Nephron (organoid): Measurements from ENCODE around the gene PAFAH1B1.

ENCODE experiments used
- H3K27ac Mint-ChIP-seq, 3 experiments: 2 replicates each; pipeline ENCODE4 v1.8.0; 2020; ENCODE audit warnings: mixed read lengths in 3 of 3, mild to moderate bottlenecking in 2 of 3, moderate library complexity in 1 of 3
- H3K27me3 Mint-ChIP-seq: 2 replicates; pipeline ENCODE4 v1.8.0; 2021; ENCODE audit warnings: low read depth, mild to moderate bottlenecking, moderate library complexity, mixed read lengths
- H3K36me3 Mint-ChIP-seq: 2 replicates; pipeline ENCODE4 v1.8.0; 2020; ENCODE audit warnings: low read depth, mixed read lengths
- H3K4me1 Mint-ChIP-seq: 2 replicates; pipeline ENCODE4 v1.8.0; 2020; ENCODE audit warnings: mixed read lengths
- H3K4me3 Mint-ChIP-seq, 3 experiments: 2 replicates each; pipeline ENCODE4 v1.8.0; 2020; ENCODE audit warnings: mild to moderate bottlenecking in 3 of 3, mixed read lengths in 3 of 3, moderate library complexity in 2 of 3
- H3K9me3 Mint-ChIP-seq: 2 replicates; pipeline ENCODE4 v1.8.0; 2020; ENCODE audit warnings: mixed read lengths
- TF ChIP-seq, protein P1 (sequence below), 3 experiments: fragments of 200-600 bp; sonication (generic); IDR thresholded peaks; one replicate each; pipeline ENCODE4 v1.5.0; 2021; ENCODE audit warnings: antibody characterized with exemption in 3 of 3; ENCODE audit not compliant: unreplicated experiment in 3 of 3

Gene PAFAH1B1

GRCh38 chr17:2704890-2705248 lies 111.4 kb downstream of the PAFAH1B1 start:
- H3K9me3 Mint-ChIP-seq = no peaks in the 10 kb centered on the region
- no peak overlapping the region for H3K4me3 Mint-ChIP-seq
- H3K27ac Mint-ChIP-seq = no peak overlapping the region
- no peaks in the 10 kb centered on the region for H3K27me3 Mint-ChIP-seq
- peaks cover 16% of the 10 kb centered on the region for H3K4me1 Mint-ChIP-seq
- H3K36me3 Mint-ChIP-seq = peaks cover 4% of the 10 kb centered on the region
- TF ChIP-seq, protein P1, sequence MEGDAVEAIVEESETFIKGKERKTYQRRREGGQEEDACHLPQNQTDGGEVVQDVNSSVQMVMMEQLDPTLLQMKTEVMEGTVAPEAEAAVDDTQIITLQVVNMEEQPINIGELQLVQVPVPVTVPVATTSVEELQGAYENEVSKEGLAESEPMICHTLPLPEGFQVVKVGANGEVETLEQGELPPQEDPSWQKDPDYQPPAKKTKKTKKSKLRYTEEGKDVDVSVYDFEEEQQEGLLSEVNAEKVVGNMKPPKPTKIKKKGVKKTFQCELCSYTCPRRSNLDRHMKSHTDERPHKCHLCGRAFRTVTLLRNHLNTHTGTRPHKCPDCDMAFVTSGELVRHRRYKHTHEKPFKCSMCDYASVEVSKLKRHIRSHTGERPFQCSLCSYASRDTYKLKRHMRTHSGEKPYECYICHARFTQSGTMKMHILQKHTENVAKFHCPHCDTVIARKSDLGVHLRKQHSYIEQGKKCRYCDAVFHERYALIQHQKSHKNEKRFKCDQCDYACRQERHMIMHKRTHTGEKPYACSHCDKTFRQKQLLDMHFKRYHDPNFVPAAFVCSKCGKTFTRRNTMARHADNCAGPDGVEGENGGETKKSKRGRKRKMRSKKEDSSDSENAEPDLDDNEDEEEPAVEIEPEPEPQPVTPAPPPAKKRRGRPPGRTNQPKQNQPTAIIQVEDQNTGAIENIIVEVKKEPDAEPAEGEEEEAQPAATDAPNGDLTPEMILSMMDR (IDR thresholded peaks at IDR 0.05; ENCODE audit: unreplicated experiment in 3 of 3) = no peak

DNA sequence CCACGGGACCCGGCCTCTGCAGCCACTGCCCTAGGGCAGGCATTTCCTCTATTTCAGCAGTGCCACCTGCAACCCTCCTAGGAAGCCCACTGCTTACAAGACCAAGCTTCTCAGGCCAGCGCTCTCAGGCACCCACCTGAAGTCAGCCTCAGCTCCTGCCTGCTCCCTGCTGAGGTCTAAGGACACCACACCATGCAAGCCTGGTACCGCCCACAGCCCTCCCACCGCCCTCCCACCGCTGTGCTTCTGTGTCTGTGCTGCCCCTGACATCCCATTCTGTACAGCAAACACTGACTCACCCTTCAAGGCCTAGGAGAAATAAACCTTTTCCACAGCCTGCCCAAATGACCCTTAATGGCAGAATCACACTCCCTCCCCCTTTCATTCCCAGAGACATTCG lies 111.8 kb downstream of the PAFAH1B1 start:
- Mint-ChIP-seq H3K36me3 (peaks cover 4% of the 10 kb centered on the region), H3K4me1 (peaks cover 20% of the 10 kb centered on the region), H3K9me3 (no peaks in the 10 kb centered on the region), H3K27ac (no peak overlapping the region), H3K27me3 (no peaks in the 10 kb centered on the region), H3K4me3 (no peak overlapping the region)
- TF ChIP-seq, protein P1 (IDR thresholded peaks at IDR 0.05; ENCODE audit: unreplicated experiment in 3 of 3) = no peak

DNA sequence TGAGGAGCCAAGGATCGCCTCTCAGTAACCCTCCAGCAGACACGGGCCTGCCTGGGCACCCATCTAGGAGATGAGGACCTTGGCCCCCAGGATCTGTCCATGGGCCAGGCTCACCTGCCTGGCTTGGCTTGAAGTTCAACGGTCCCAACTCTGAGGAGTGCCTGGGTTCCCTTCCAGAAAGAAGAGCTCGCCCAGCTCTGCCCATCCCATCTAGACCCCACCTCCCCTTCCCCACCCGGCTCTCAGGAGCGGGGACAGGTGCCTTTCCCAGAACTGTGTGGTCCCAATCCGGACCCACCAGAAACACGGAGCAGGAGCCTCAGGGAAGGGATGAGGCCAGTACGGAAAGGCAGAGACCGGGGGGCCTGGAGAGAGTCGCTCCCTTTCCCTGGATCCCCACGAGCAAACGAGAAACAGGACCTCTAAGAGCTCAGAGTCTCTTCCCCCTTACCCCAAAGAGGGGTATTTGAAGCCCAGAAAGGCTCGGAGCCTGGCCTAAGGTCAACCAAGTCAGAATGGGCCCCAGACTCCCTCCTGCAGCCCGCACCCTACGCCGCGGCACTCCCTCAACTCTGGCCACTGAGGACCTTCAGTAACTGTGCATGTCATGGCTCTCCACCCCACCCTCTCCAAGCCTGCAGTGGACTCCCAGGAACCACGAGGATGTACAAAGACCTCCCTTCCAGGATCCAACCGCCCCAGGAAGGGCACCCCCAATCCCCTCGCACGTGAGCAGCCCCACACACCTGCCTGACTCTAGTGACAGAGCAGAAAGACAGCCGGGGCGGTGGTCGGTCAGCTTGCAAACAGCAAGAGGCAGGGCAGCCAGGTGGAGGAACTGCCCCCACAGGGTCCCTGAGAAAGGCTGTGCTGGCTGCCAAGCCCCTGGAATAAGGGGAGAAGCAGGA lies 112.7 kb downstream of the PAFAH1B1 start:
- Mint-ChIP-seq H3K4me1 (peaks cover 27% of the 10 kb centered on the region), H3K9me3 (no peaks in the 10 kb centered on the region), H3K36me3 (peaks cover 4% of the 10 kb centered on the region), H3K27me3 (no peaks in the 10 kb centered on the region), H3K27ac (no peak overlapping the region), H3K4me3 (peak overlapping the region in 2 of 3 experiments; percentile 2 to 34)
- TF ChIP-seq, protein P1 (IDR thresholded peaks at IDR 0.05; ENCODE audit: unreplicated experiment in 3 of 3) = no peak

GRCh38 chr17:2706911-2707510 lies 113.6 kb downstream of the PAFAH1B1 start:
- peaks cover 28% of the 10 kb centered on the region for H3K4me1 Mint-ChIP-seq
- H3K9me3 Mint-ChIP-seq = no peaks in the 10 kb centered on the region
- H3K27me3 Mint-ChIP-seq = no peaks in the 10 kb centered on the region
- no peak overlapping the region for H3K27ac Mint-ChIP-seq
- peaks cover 4% of the 10 kb centered on the region for H3K36me3 Mint-ChIP-seq
- peak overlapping the region in 1 of 3 experiments; percentile 2 for H3K4me3 Mint-ChIP-seq
- TF ChIP-seq, protein P1 (IDR thresholded peaks at IDR 0.05; ENCODE audit: unreplicated experiment in 3 of 3) = no peak

DNA sequence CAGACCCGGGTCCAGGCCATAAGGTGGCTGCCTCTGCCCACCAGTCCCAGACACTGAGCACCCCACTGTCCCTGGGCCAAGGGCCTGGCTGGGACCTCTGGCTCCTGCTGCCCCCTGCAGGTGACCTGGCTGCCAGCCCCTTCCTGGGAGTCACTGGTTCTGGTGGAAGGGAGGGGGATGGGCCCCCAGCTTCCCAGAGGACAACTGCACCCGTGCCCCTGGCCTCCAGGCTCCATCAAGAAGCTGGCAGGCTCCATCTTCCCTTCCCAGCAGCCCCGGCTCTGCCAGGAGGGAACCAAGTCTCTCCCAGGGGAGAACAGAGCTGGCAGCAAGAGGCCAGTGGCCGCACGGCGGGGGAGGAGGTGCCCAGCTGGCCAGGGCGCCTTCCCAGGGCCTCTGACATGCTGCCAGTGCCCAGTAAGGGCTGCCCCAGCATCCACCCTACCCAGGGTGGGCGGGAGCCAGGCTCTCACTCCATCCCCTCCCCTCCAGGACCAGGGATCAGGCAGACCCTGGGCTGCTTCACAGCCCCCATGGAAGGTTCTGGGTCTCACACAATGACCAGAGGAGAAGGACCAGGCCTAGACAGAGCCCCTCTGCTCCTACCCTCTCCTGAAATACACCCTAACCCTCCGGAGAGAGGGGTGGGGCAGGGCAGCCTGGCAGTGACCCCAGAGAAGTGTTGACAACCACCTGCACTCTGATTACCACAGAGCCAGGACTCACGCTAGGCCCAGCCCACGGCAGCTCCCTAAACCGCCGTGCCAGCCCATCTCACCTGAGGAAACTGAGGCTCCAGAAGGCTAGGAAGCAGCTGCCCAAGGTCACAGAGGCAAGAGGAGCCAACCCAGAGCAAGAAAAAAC lies 114.5 kb downstream of the PAFAH1B1 start:
- TF ChIP-seq, protein P1 (IDR thresholded peaks at IDR 0.05; ENCODE audit: unreplicated experiment in 3 of 3) = peak in 1 of 3 experiments; percentile 31
- H3K27me3 Mint-ChIP-seq = no peaks in the 10 kb centered on the region
- H3K36me3 Mint-ChIP-seq = no peaks in the 10 kb centered on the region
- peak overlapping the region; percentile 58 to 73 (median 68) for H3K4me3 Mint-ChIP-seq
- no peaks in the 10 kb centered on the region for H3K9me3 Mint-ChIP-seq
- no peak overlapping the region for H3K27ac Mint-ChIP-seq
- H3K4me1 Mint-ChIP-seq = peaks cover 36% of the 10 kb centered on the region
